HEK293T (cell line): ENCODE results near the gene MGMT.
"Not testable (repeated sequence)": the region's sequence is repeated elsewhere in the genome, so short reads cannot be mapped to it uniquely, and the experiment has no call there.

Experiments
- ARNT ChIP-seq: fragments of 450-650 bp; IDR thresholded peaks from 2 replicates; pipeline ENCODE4 v1.6.1; 2017; ENCODE audit warnings: mild to moderate bottlenecking
- BHLHE40 ChIP-seq: fragments of 450-650 bp; IDR thresholded peaks from 2 replicates; pipeline ENCODE4 v1.6.1; 2016; ENCODE audit warnings: mild to moderate bottlenecking, moderate library complexity, borderline replicate concordance
- CTBP1 ChIP-seq: fragments of 450-650 bp; IDR thresholded peaks from 2 replicates; pipeline ENCODE4 v1.6.1; 2016; ENCODE audit warnings: borderline replicate concordance
- ELF4 ChIP-seq: fragments of 450-650 bp; IDR thresholded peaks from 2 replicates; pipeline ENCODE4 v1.6.1; 2017; ENCODE audit warnings: antibody characterized with exemption
- FOXA1 ChIP-seq: fragments of 450-650 bp; IDR thresholded peaks from 2 replicates; pipeline ENCODE4 v1.6.1; 2016; ENCODE audit warnings: mild to moderate bottlenecking
- FOXK2 ChIP-seq: fragments of 450-650 bp; IDR thresholded peaks from 2 replicates; pipeline ENCODE4 v1.6.1; 2016; ENCODE audit warnings: mild to moderate bottlenecking
- FOXM1 ChIP-seq: fragments of 450-650 bp; IDR thresholded peaks from 2 replicates; pipeline ENCODE4 v1.6.1; 2017; ENCODE audit warnings: mild to moderate bottlenecking, borderline replicate concordance
- LEF1 ChIP-seq: fragments of 450-650 bp; IDR thresholded peaks from 2 replicates; pipeline ENCODE4 v1.6.1; 2017; ENCODE audit warnings: mild to moderate bottlenecking, borderline replicate concordance
- NFRKB ChIP-seq: fragments of 450-650 bp; IDR thresholded peaks from 2 replicates; pipeline ENCODE4 v1.6.1; 2016; ENCODE audit warnings: mild to moderate bottlenecking, moderate library complexity
- PKNOX1 ChIP-seq: fragments of 450-650 bp; IDR thresholded peaks from 2 replicates; pipeline ENCODE4 v1.6.1; 2016
- SP1 ChIP-seq: fragments of 450-650 bp; IDR thresholded peaks from 2 replicates; pipeline ENCODE4 v1.6.1; 2017
- SUZ12 ChIP-seq: fragments of 450-650 bp; IDR thresholded peaks from 2 replicates; pipeline ENCODE4 v1.6.1; 2016; ENCODE audit warnings: mild to moderate bottlenecking
- TARDBP ChIP-seq: fragments of 450-650 bp; IDR thresholded peaks from 2 replicates; pipeline ENCODE4 v1.6.1; 2016
- ZNF384 ChIP-seq: fragments of 450-650 bp; IDR thresholded peaks from 2 replicates; pipeline ENCODE4 v1.6.1; 2016

GRCh38 chr10:129435724-129436123 lies 31.3 kb upstream of the MGMT start:
- TF ChIP-seq ARNT, SP1, FOXM1, SUZ12, FOXA1, NFRKB, PKNOX1, ELF4, TARDBP, FOXK2, ZNF384, CTBP1, LEF1, BHLHE40: not testable (repeated sequence)
